ENCODE results near the gene TPBGL.

- TF ChIP-seq GATA2 (IDR thresholded peaks at IDR 0.05; ENCODE audit: low read depth, low read length), result no peak
- TF ChIP-seq GATA3 (IDR thresholded peaks at IDR 0.05; ENCODE audit: low read depth, low read length), result no peak
Measured at GRCh38 chr11:75261902-75262361, 21.4 kb downstream of the TPBGL start.

Measured in SH-SY5Y (cell line).